HG03135 (cell line): Measurements from ENCODE around the gene PARP1.

Source experiments
- ATAC-seq: cut with Tn5 transposase; IDR thresholded peaks from one replicate; pipeline ENCODE4 v1.9.1; 2021; ENCODE audit warnings: mild to moderate bottlenecking, moderate library complexity; ENCODE audit not compliant: unreplicated experiment

The PARP1 gene

GRCh38 chr1:226314055-226314454 is 93.8 kb downstream of the PARP1 start:
- no peak for ATAC-seq

GRCh38 chr1:226312065-226312464 is 95.8 kb downstream of the PARP1 start:
- no peak for ATAC-seq

GRCh38 chr1:226311376-226311775 is 96.5 kb downstream of the PARP1 start:
- ATAC-seq = no peak
